HG02763 (cell line): Measurements from ENCODE around the gene CHI3L1.

Experiments
- ATAC-seq: cut with Tn5 transposase; IDR thresholded peaks from one replicate; pipeline ENCODE4 v1.9.1; 2021; ENCODE audit warnings: mild to moderate bottlenecking, moderate library complexity; ENCODE audit not compliant: unreplicated experiment

CHI3L1 gene

DNA sequence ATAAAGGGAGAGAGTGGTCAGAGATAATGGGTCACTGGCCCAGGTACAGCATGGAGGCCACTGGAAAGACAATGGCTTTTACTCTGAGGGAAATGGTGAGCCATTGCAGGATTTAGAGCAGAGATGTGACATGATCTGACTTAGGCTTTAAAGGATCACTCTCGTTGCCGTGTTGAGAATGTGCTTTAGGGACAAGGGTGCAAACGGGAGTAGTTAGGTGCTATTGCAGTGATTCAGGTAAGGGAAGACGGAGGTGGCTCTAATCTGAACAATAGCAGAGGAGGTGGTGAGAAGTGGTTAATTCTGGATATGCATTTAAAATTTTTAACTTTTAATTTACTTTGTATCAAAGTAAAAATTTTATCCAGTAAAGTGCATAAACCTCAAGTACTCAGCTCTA, 49.2 kb downstream of the CHI3L1 start:
- ATAC-seq, result no peak

DNA sequence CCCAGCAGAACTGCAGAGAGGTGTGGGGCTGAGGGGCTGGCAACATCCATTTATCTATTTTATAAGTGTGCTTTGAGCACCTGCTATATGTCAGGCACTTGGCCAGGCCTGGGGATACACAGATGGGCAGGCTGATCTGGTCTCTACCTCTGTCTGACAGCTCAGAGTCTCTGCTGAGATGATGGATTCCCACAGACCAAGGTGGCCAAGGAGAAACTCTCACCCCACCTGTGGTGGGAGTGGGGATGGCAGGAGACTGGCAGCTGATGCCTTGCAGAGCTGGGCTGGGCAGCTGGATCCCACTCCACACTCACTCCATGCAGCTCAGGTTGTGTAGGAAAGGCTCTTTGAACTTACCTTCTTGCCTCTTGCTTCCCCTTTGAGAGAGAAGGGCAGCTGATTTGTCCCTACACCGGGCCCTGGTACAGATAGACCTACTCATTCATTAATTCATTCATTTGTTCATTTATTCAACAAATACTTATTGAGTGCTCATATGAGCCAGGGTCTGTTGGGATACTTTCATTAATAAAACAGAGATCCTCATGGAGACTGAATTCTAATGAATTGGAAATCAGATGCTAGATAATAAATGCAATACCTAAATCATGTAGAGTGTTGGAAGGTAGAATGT, 50.0 kb downstream of the CHI3L1 start:
- no peak for ATAC-seq

DNA sequence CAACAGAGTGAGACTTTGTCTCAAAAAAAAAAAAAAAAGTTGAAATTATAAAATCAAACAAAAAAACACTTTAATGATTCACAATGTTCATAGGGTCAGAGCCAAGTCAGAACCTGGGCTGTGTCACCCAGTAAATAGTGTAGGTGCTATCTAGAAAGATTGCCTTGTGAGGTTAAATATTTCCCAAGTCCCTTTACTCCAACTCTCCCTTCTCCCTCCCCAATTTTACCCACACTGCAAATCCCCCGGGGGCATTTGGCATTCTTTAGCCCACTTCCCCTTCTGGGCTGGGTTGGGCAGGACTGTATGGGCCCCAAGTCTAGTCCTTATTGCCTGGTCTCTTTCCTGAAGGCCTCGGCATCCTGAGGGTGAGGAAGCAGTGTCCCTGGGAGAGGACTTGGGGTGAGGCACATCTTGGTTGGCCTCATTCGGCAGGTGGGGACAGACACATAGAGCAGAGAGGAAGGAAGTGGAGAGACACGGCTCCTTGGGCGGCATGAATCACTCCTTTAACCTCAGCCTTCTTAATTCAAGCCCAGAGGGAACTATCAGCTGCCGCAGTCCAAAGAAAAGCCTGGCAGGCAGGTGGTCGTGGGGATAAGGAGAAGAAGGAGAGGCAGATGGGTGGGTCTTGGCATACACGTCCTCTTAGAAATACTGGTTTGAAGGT, 50.7 kb downstream of the CHI3L1 start:
- ATAC-seq, result no peak

DNA sequence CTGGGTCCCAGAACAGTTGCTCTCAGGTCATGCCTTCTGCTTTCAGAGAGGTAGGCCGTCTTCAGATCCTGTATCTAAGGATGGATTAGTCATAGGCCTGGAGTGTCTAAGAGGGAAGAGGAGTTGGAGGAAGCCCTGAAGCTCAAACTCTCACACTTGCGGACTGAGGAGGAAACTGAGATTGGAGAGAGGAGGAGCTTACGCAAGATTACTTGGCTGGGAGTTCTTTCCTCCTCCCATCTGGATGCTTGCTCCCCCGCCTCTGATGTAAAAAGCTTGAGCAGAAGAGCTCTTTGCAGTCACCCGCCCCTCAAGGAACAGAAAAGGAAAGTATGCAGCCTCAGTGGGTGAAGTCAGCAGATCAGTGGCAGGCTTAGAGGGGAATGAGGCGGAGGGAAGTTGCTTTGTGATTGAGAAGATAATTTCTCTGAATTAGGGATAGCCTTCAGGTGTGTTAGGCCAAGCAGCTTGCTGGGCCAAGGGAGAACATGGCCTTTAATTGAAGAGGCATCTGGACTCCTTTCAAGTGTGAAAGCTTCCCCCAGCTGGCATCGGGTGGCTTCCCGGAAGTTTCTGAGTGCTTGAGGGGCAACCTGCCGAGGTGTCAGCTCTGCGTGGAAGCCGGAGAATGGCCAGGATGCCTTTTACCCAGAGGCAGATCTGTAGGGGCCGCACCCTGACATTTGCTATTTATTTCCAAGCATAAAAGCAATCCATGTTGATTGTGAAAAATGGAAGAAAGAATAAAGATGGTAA, 52.4 kb downstream of the CHI3L1 start:
- ATAC-seq, result no peak

- no peak for ATAC-seq
Observed at GRCh38 chr1:203131548-203132200, 54.8 kb downstream of the CHI3L1 start.

- no peak for ATAC-seq
Observed at GRCh38 chr1:203130358-203130985, 56.0 kb downstream of the CHI3L1 start.

- no peak for ATAC-seq
Observed at GRCh38 chr1:203129501-203130231, 56.8 kb downstream of the CHI3L1 start.
